ENCODE results near the gene NMNAT3. TPM values are rescaled to one million over a fixed set of nuclear protein-coding genes. Genes with fewer than 3 reads are reported as not detected.

Gene NMNAT3
- total and polyA plus RNA-seq, 4 donors = 1.9 to 19.7 (median 2.9) TPM

DNA sequence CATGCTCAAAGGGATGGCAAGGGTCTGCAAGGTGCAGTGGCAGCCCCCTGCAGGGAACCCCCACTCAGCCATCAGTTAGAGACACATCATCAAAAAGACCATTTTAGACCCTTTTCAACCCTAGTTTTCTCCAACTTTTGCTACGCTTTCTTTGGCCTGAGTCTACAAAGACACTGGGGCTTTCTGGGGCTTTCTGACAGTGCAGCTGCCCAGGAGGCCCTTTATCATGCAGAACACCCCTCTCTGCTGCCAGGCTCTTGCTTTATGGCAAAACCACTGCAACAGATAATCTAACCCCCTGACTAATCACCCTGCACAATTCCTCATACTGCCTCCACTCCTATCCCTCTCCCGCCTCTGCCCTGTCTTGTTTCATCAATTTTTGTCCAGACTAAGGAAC is 2.4 kb downstream of the NMNAT3 start (continued):
- TF ChIP-seq REST (IDR thresholded peaks at IDR 0.05) = no peak

- Histone ChIP-seq H3K27me3 (ENCODE audit: control insufficient read depth in 4 of 4, insufficient read depth in 4 of 4, low read length in 3 of 4) (no peaks in the 10 kb centered on the region), H3K4me3 (ENCODE audit: low read depth in 1 of 3, low read length in 3 of 3) (no peak overlapping the region), H3K36me3 (ENCODE audit: control insufficient read depth in 4 of 4, insufficient read depth in 3 of 4, low read depth in 1 of 4, low read length in 3 of 4) (no peaks in the 10 kb centered on the region), H3K4me1 (ENCODE audit: control insufficient read depth in 4 of 4, insufficient read depth in 4 of 4, low read length in 3 of 4) (peaks cover 0 to 11% (median 5%) of the 10 kb centered on the region in 4 donors), H3K9ac (ENCODE audit: low read depth in 1 of 2, low read length in 2 of 2) (no peak overlapping the region), H3K27ac (ENCODE audit: low read depth in 1 of 2, low read length in 2 of 2) (no peak overlapping the region), H3K9me3 (ENCODE audit: control insufficient read depth in 4 of 4, low read length in 3 of 4) (no peaks in the 10 kb centered on the region)
- DNase-seq (ENCODE audit: low spot score) = no peak
- TF ChIP-seq TAF1 (conservative IDR thresholded peaks at IDR 0.05) = no peak
- no peak for TF ChIP-seq MAX (IDR thresholded peaks at IDR 0.05)
- no peak for TF ChIP-seq HNF4G (IDR thresholded peaks at IDR 0.05)
- TF ChIP-seq, protein P1, sequence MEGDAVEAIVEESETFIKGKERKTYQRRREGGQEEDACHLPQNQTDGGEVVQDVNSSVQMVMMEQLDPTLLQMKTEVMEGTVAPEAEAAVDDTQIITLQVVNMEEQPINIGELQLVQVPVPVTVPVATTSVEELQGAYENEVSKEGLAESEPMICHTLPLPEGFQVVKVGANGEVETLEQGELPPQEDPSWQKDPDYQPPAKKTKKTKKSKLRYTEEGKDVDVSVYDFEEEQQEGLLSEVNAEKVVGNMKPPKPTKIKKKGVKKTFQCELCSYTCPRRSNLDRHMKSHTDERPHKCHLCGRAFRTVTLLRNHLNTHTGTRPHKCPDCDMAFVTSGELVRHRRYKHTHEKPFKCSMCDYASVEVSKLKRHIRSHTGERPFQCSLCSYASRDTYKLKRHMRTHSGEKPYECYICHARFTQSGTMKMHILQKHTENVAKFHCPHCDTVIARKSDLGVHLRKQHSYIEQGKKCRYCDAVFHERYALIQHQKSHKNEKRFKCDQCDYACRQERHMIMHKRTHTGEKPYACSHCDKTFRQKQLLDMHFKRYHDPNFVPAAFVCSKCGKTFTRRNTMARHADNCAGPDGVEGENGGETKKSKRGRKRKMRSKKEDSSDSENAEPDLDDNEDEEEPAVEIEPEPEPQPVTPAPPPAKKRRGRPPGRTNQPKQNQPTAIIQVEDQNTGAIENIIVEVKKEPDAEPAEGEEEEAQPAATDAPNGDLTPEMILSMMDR (IDR thresholded peaks at IDR 0.05; ENCODE audit: low read depth, low read length, missing input control) = no peak
- TF ChIP-seq FOXA2 (IDR thresholded peaks at IDR 0.05) = no peak
- TF ChIP-seq HNF4A (conservative IDR thresholded peaks at IDR 0.05) = no peak
- TF ChIP-seq RAD21 (IDR thresholded peaks at IDR 0.05) = no peak
- no peak for TF ChIP-seq EGR1 (IDR thresholded peaks at IDR 0.05; ENCODE audit: low read depth in 2 of 2)
- TF ChIP-seq RXRA (IDR thresholded peaks at IDR 0.05) = no peak
- TF ChIP-seq, protein P2, sequence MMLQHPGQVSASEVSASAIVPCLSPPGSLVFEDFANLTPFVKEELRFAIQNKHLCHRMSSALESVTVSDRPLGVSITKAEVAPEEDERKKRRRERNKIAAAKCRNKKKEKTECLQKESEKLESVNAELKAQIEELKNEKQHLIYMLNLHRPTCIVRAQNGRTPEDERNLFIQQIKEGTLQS (IDR thresholded peaks at IDR 0.05) = no peak
- TF ChIP-seq GABPA (IDR thresholded peaks at IDR 0.05 in 1 of 2, conservative IDR thresholded peaks at IDR 0.05 in 1 of 2) = no peak
- TF ChIP-seq REST (IDR thresholded peaks at IDR 0.05) = no peak
- no peak for TF ChIP-seq YY1 (IDR thresholded peaks at IDR 0.05)
- 86% methylated on average over 6 of the region's 6 CpGs for WGBS
These were observed 3.1 kb downstream of the NMNAT3 start for GRCh38 chr3:139674571-139675260.
